HCT116 (cell line): ENCODE measurements around the gene HMSD. TPM values are rescaled to one million over a fixed set of nuclear protein-coding genes. Genes with fewer than 3 reads are reported as not detected.

Experiments
- ATAC-seq: fragments of 200-7000 bp; cut with Tn5 transposase; 2 replicates; pipeline ENCODE4 v1.9.1; 2020; ENCODE audit warnings: mild to moderate bottlenecking, moderate library complexity
- BruUV-seq: library from RNA; stranded (reverse); fragments of 400-500 nt; replicated peaks from 2 replicates; lab custom pipeline; 2021; lab: Mats Ljungman, UMichigan
- CTCF ChIA-PET: fragments of 300-600 bp; sonication (Branson Sonifier 250); formaldehyde crosslinking; loops from one replicate; lab custom pipeline; 2021; ENCODE audit warnings: antibody characterized with exemption; lab: Charles Lee
- POLR2A ChIA-PET: fragments of 300-600, 350-600 bp; sonication (Branson Sonifier 250); formaldehyde crosslinking; loops from one replicate; lab custom pipeline; 2021; ENCODE audit warnings: antibody characterized with exemption; lab: Charles Lee
- RAD21 ChIA-PET, 2 experiments: fragments of 300-600 bp; sonication (Branson Sonifier 250); formaldehyde crosslinking; loops; one replicate each; lab custom pipeline; 2023; ENCODE audit warnings: low total read pairs in 2 of 2; ENCODE audit not compliant: uncharacterized antibody in 2 of 2, unreplicated experiment in 2 of 2, low non-redundant PET in 1 of 2; lab: Charles Lee
- DNase-seq: peaks from one replicate; pipeline ENCODE4 v3.0.0-alpha.2; 2010; ENCODE audit warnings: low read depth, low spot score
- H2AFZ ChIP-seq: fragments of 200-600 bp; shearing (Covaris generic), sonication (generic); 2 replicates; pipeline ENCODE4 v1.6.1; 2017; ENCODE audit warnings: low read depth, mixed run types, mixed read lengths, antibody characterized with exemption, low read length; ENCODE audit not compliant: poor library complexity, severe bottlenecking
- H3K27ac ChIP-seq: 2 replicates; pipeline ENCODE4 v1.5.1; 2012; ENCODE audit warnings: low read depth, low read length
- H3K27me3 ChIP-seq: fragments of 200-600 bp; sonication (generic); 2 replicates; pipeline ENCODE4 v1.6.1; 2016; ENCODE audit warnings: mixed run types, low read length, mixed read lengths; ENCODE audit not compliant: insufficient read depth
- H3K36me3 ChIP-seq, 2 experiments: fragments of 200-500 bp in 1 of 2; fragments of 200-600 bp in 1 of 2; sonication (Bioruptor generic) in 1 of 2; sonication (generic) in 1 of 2; 2 replicates each; pipeline versions ENCODE4 v1.5.1 to v1.6.1; 2014 to 2016; ENCODE audit warnings: low read length in 2 of 2, inconsistent platforms in 1 of 2, mixed read lengths in 1 of 2, mixed run types in 1 of 2; ENCODE audit not compliant: insufficient read depth in 2 of 2, control insufficient read depth in 1 of 2
- H3K4me1 ChIP-seq, 2 experiments: fragments of 200-600 bp in 1 of 2; sonication (generic) in 1 of 2; 2 replicates each; pipeline versions ENCODE4 v1.5.1 to v1.6.1; 2012 to 2017; ENCODE audit warnings: low read length in 2 of 2, inconsistent platforms in 1 of 2, mild to moderate bottlenecking in 1 of 2, mixed read lengths in 1 of 2, mixed run types in 1 of 2, moderate library complexity in 1 of 2; ENCODE audit not compliant: insufficient read depth in 2 of 2, control insufficient read depth in 1 of 2
- H3K4me2 ChIP-seq: fragments of 200-600 bp; sonication (generic); 2 replicates; pipeline ENCODE4 v1.6.1; 2017; ENCODE audit warnings: mixed run types, low read length, mixed read lengths
- H3K4me3 ChIP-seq, 2 experiments: fragments of 200-600 bp in 1 of 2; sonication (generic) in 1 of 2; replicated peaks in 1 of 2; 2 replicates each; pipeline ENCODE4 v1.5.1; 2011 to 2016; ENCODE audit warnings: low read length in 2 of 2, control low read depth in 1 of 2, low read depth in 1 of 2, mild to moderate bottlenecking in 1 of 2, mixed read lengths in 1 of 2, mixed run types in 1 of 2
- H3K79me2 ChIP-seq: fragments of 200-600 bp; sonication (generic); 2 replicates; pipeline ENCODE4 v1.6.1; 2017; ENCODE audit warnings: mild to moderate bottlenecking, mixed run types, low read length, moderate library complexity, mixed read lengths; ENCODE audit not compliant: insufficient read depth
- H3K9ac ChIP-seq: fragments of 200-600 bp; sonication (generic); 2 replicates; pipeline ENCODE4 v1.6.1; 2016; ENCODE audit warnings: low read length, mixed read lengths
- H3K9me2 ChIP-seq: fragments of 200-600 bp; sonication (generic), shearing (Covaris generic); 2 replicates; pipeline ENCODE4 v1.6.1; 2017; ENCODE audit warnings: mixed run types, mild to moderate bottlenecking, moderate library complexity; ENCODE audit not compliant: insufficient read depth
- H3K9me3 ChIP-seq, 2 experiments: fragments of 200-500 bp in 1 of 2; fragments of 200-600 bp in 1 of 2; sonication (Bioruptor generic) in 1 of 2; sonication (generic) in 1 of 2; 2 replicates each; pipeline ENCODE4 v1.6.1; 2014 to 2017; ENCODE audit warnings: low read length in 2 of 2, mixed read lengths in 2 of 2, inconsistent platforms in 1 of 2, low read depth in 1 of 2, mild to moderate bottlenecking in 1 of 2, mixed run types in 1 of 2, moderate library complexity in 1 of 2; ENCODE audit not compliant: control insufficient read depth in 1 of 2, insufficient read depth in 1 of 2
- H4K20me1 ChIP-seq: fragments of 200-600 bp; sonication (generic), shearing (Covaris generic); 2 replicates; pipeline ENCODE4 v1.6.1; 2017; ENCODE audit warnings: mixed run types, mild to moderate bottlenecking, moderate library complexity; ENCODE audit not compliant: insufficient read depth
- CBX3 ChIP-seq: IDR thresholded peaks from 2 replicates; pipeline ENCODE4 v1.6.1; 2012; ENCODE audit warnings: low read depth
- EGR1 ChIP-seq: IDR thresholded peaks from 2 replicates; pipeline ENCODE4 v1.6.1; 2012; ENCODE audit warnings: low read depth
- ELF1 ChIP-seq: IDR thresholded peaks from 2 replicates; pipeline ENCODE4 v1.6.1; 2012; ENCODE audit warnings: low read depth, borderline replicate concordance
- EZH2 ChIP-seq: fragments of 200-600 bp; sonication (generic); IDR thresholded peaks from 2 replicates; pipeline ENCODE4 v1.6.1; 2017; ENCODE audit warnings: antibody characterized with exemption, mixed run types
- EZH2phosphoT487 ChIP-seq: fragments of 200-600 bp; IDR thresholded peaks from 2 replicates; pipeline ENCODE4 v1.6.1; 2018; ENCODE audit warnings: antibody characterized with exemption, borderline replicate concordance
- JUND ChIP-seq: IDR thresholded peaks from 2 replicates; pipeline ENCODE4 v1.6.1; 2012
- POLR2A ChIP-seq: IDR thresholded peaks from 2 replicates; pipeline ENCODE4 v1.7.0; 2011; ENCODE audit warnings: borderline replicate concordance; ENCODE audit not compliant: insufficient read depth, insufficient read length; ENCODE audit errors: extremely low read depth
- POLR2AphosphoS5 ChIP-seq: IDR thresholded peaks from 2 replicates; pipeline ENCODE4 v1.6.1; 2011; ENCODE audit warnings: mild to moderate bottlenecking, low read depth, low read length, moderate library complexity
- RAD21 ChIP-seq: IDR thresholded peaks from 2 replicates; pipeline ENCODE4 v1.6.1; 2012; ENCODE audit warnings: low read depth, mild to moderate bottlenecking
- SIN3A ChIP-seq: IDR thresholded peaks from 2 replicates; pipeline ENCODE4 v1.6.1; 2012; ENCODE audit warnings: low read depth
- SRF ChIP-seq: IDR thresholded peaks from 2 replicates; pipeline ENCODE4 v1.6.1; 2012; ENCODE audit warnings: low read depth
- TCF7L2 ChIP-seq: IDR thresholded peaks from 2 replicates; pipeline ENCODE4 v1.7.0; 2011; ENCODE audit warnings: borderline replicate concordance, inconsistent platforms; ENCODE audit not compliant: insufficient read depth, insufficient read length; ENCODE audit errors: extremely low read depth
- YY1 ChIP-seq: IDR thresholded peaks from 2 replicates; pipeline ENCODE4 v1.6.1; 2011; ENCODE audit warnings: low read length, low read depth, moderate library complexity, mild to moderate bottlenecking; ENCODE audit not compliant: insufficient replicate concordance; ENCODE audit errors: extremely low read depth
- ZNF274 ChIP-seq: fragments of 200-500 bp; sonication (Bioruptor generic); IDR thresholded peaks from 2 replicates; pipeline ENCODE4 v1.6.1; 2014; ENCODE audit warnings: mild to moderate bottlenecking, low read depth, low read length, inconsistent platforms
- intact Hi-C: fragments of 100-400 bp; cut with micrococcal nuclease; formaldehyde crosslinking; loops from 2 replicates; pipeline ENCODE4 v1.10.0; 2022
- total RNA-seq: library from RNA; stranded (reverse); gene quantifications from one replicate; pipeline ENCODE4 v1.2.1, GENCODE V29; 2021; ENCODE audit not compliant: unreplicated experiment
- TF ChIP-seq, protein P1 (sequence below): IDR thresholded peaks from 2 replicates; pipeline ENCODE4 v1.6.1; 2011; ENCODE audit warnings: mild to moderate bottlenecking, low read length, moderate library complexity; ENCODE audit not compliant: insufficient replicate concordance; ENCODE audit errors: extremely low read depth
- TF ChIP-seq, protein P2 (sequence below): IDR thresholded peaks from 2 replicates; pipeline ENCODE4 v1.6.1; 2012
- TF ChIP-seq, protein P3 (sequence below): IDR thresholded peaks from 2 replicates; pipeline ENCODE4 v1.6.1; 2012
- TF ChIP-seq, protein P4 (sequence below): IDR thresholded peaks from 2 replicates; pipeline ENCODE4 v1.6.1; 2012; ENCODE audit warnings: low read depth

HMSD gene
- total RNA-seq, 1 experiment from 2014 or later, result 5.3 TPM

DNA sequence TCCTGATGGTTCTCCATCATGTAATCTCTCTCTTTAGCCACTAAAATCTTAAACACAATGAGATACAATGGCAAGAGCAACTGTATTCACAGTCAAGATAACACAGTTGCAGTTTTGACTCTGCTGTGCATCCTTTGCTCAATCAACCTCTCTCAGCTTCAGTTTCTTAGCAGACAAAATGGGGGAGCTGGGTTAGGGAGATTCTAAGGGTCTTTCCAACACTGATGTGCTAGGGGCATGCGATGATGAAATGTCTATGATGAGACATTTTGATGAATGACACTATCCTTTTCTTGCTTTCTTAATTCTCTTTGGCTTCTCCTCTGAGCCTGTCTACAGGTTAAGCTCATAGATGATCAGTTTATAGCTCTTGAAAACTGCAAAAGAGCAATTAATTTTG lies 40.2 kb upstream of the HMSD start (continued):
- TF ChIP-seq ZNF274 (no peak), YY1 (no peak), POLR2AphosphoS5 (no peak), RAD21 (no peak), CBX3 (no peak), SIN3A (no peak), POLR2A (no peak)
- TF ChIP-seq, protein P1, sequence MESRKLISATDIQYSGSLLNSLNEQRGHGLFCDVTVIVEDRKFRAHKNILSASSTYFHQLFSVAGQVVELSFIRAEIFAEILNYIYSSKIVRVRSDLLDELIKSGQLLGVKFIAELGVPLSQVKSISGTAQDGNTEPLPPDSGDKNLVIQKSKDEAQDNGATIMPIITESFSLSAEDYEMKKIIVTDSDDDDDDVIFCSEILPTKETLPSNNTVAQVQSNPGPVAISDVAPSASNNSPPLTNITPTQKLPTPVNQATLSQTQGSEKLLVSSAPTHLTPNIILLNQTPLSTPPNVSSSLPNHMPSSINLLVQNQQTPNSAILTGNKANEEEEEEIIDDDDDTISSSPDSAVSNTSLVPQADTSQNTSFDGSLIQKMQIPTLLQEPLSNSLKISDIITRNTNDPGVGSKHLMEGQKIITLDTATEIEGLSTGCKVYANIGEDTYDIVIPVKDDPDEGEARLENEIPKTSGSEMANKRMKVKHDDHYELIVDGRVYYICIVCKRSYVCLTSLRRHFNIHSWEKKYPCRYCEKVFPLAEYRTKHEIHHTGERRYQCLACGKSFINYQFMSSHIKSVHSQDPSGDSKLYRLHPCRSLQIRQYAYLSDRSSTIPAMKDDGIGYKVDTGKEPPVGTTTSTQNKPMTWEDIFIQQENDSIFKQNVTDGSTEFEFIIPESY, result no peak

DNA sequence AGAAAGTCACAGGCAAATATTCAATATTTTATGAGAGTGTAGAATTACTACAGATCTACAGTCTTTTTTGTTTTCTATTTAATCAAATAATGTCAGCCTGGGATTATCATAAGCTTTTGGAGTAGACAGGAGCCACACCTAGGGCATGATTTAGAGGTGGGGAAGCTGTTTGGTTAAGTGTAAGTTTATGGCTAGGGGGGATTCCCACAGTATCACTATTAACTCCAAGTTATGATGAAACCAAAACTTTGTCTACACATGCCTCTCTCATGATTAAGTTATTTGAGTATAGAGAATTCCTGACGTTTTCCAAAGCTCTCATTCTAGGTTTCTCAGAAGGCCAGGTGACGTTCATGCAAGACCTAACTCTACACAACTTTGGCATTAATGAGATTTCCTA lies 39.2 kb upstream of the HMSD start:
- no peak overlapping the region for H2AFZ ChIP-seq
- RAD21 ChIA-PET, result no interaction called here
- H3K4me2 ChIP-seq, result no peak overlapping the region
- ATAC-seq (no peak), DNase-seq (no peak)
- H3K79me2 ChIP-seq, result no peaks in the 10 kb centered on the region
- H4K20me1 ChIP-seq, result no peaks in the 10 kb centered on the region
- H3K9me3 ChIP-seq, result no peaks in the 10 kb centered on the region
- no peak overlapping the region for H3K27ac ChIP-seq
- POLR2A ChIA-PET, result no interaction called here
- no peaks in the 10 kb centered on the region for H3K36me3 ChIP-seq
- intact Hi-C loops, result no loop called here
- no TSS peak for BruUV-seq
- TF ChIP-seq POLR2A (no peak), SRF (no peak), EZH2 (no peak), JUND (no peak), ELF1 (no peak), TCF7L2 (no peak), POLR2AphosphoS5 (no peak), CBX3 (no peak), EGR1 (no peak), EZH2phosphoT487 (no peak)
- TF ChIP-seq, protein P2, sequence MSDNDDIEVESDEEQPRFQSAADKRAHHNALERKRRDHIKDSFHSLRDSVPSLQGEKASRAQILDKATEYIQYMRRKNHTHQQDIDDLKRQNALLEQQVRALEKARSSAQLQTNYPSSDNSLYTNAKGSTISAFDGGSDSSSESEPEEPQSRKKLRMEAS, result no peak
- TF ChIP-seq, protein P1, result no peak
- TF ChIP-seq, protein P3, sequence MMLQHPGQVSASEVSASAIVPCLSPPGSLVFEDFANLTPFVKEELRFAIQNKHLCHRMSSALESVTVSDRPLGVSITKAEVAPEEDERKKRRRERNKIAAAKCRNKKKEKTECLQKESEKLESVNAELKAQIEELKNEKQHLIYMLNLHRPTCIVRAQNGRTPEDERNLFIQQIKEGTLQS, result no peak
- TF ChIP-seq, protein P4, sequence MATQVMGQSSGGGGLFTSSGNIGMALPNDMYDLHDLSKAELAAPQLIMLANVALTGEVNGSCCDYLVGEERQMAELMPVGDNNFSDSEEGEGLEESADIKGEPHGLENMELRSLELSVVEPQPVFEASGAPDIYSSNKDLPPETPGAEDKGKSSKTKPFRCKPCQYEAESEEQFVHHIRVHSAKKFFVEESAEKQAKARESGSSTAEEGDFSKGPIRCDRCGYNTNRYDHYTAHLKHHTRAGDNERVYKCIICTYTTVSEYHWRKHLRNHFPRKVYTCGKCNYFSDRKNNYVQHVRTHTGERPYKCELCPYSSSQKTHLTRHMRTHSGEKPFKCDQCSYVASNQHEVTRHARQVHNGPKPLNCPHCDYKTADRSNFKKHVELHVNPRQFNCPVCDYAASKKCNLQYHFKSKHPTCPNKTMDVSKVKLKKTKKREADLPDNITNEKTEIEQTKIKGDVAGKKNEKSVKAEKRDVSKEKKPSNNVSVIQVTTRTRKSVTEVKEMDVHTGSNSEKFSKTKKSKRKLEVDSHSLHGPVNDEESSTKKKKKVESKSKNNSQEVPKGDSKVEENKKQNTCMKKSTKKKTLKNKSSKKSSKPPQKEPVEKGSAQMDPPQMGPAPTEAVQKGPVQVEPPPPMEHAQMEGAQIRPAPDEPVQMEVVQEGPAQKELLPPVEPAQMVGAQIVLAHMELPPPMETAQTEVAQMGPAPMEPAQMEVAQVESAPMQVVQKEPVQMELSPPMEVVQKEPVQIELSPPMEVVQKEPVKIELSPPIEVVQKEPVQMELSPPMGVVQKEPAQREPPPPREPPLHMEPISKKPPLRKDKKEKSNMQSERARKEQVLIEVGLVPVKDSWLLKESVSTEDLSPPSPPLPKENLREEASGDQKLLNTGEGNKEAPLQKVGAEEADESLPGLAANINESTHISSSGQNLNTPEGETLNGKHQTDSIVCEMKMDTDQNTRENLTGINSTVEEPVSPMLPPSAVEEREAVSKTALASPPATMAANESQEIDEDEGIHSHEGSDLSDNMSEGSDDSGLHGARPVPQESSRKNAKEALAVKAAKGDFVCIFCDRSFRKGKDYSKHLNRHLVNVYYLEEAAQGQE, result no peak
- CTCF ChIA-PET, result no interaction called here
- no peak overlapping the region for H3K9ac ChIP-seq
- no peaks in the 10 kb centered on the region for H3K27me3 ChIP-seq
- no peaks in the 10 kb centered on the region for H3K9me2 ChIP-seq
- no peaks in the 10 kb centered on the region for H3K4me1 ChIP-seq
- no peak overlapping the region for H3K4me3 ChIP-seq
